GM04503 (cell line): ENCODE results near the gene IMMT.
"Not testable (repeated sequence)": the region's sequence is repeated elsewhere in the genome, so short reads cannot be mapped to it uniquely, and the experiment has no call there.

Experiments
- DNase-seq: peaks from one replicate; pipeline ENCODE4 v3.0.0-alpha.2; 2012; ENCODE audit warnings: low read depth

The IMMT gene

GRCh38 chr2:86226070-86226469 is 30.8 kb upstream of the IMMT start:
- DNase-seq = no peak

GRCh38 chr2:86225581-86225980 is 30.3 kb upstream of the IMMT start:
- DNase-seq = no peak

- DNase-seq = no peak
Observed at GRCh38 chr2:86224645-86225355, 29.5 kb upstream of the IMMT start.

GRCh38 chr2:86223927-86224560 is 28.8 kb upstream of the IMMT start:
- no peak for DNase-seq

GRCh38 chr2:86223140-86223926 is 28.1 kb upstream of the IMMT start:
- peak; percentile 21 for DNase-seq

GRCh38 chr2:86221066-86221684 is 25.9 kb upstream of the IMMT start:
- DNase-seq = no peak

GRCh38 chr2:86219896-86220295 is 24.6 kb upstream of the IMMT start:
- no peak for DNase-seq

- no peak for DNase-seq
Observed at GRCh38 chr2:86218124-86218523, 22.9 kb upstream of the IMMT start.

- peak; percentile 27 for DNase-seq
Observed at GRCh38 chr2:86216575-86217555, 21.6 kb upstream of the IMMT start.

- DNase-seq = no peak
Observed at GRCh38 chr2:86214503-86214832, 19.2 kb upstream of the IMMT start.

GRCh38 chr2:86213699-86214502 is 18.6 kb upstream of the IMMT start:
- DNase-seq = no peak

GRCh38 chr2:86213056-86213455 is 17.8 kb upstream of the IMMT start:
- no peak for DNase-seq

- DNase-seq = no peak
Observed at GRCh38 chr2:86211796-86212188, 16.5 kb upstream of the IMMT start.

- DNase-seq = no peak
Observed at GRCh38 chr2:86211033-86211795, 16.0 kb upstream of the IMMT start.

GRCh38 chr2:86204458-86204857 is 9.2 kb upstream of the IMMT start:
- no peak for DNase-seq

GRCh38 chr2:86203614-86204013 is 8.4 kb upstream of the IMMT start:
- no peak for DNase-seq

- no peak for DNase-seq
Observed at GRCh38 chr2:86202702-86203101, 7.4 kb upstream of the IMMT start.

- no peak for DNase-seq
Observed at GRCh38 chr2:86202336-86202692, 7.1 kb upstream of the IMMT start.

- DNase-seq = no peak
Observed at GRCh38 chr2:86201671-86202335, 6.5 kb upstream of the IMMT start.

GRCh38 chr2:86200564-86200963 is 5.3 kb upstream of the IMMT start:
- not testable (repeated sequence) for DNase-seq
